ENCODE data around the gene CLECL1. TPM values are rescaled to one million over a fixed set of nuclear protein-coding genes. Genes with fewer than 3 reads are reported as not detected.

The CLECL1 gene
- total and polyA plus RNA-seq, 4 donors: 0.17 to 0.42 (median 0.35) TPM

DNA sequence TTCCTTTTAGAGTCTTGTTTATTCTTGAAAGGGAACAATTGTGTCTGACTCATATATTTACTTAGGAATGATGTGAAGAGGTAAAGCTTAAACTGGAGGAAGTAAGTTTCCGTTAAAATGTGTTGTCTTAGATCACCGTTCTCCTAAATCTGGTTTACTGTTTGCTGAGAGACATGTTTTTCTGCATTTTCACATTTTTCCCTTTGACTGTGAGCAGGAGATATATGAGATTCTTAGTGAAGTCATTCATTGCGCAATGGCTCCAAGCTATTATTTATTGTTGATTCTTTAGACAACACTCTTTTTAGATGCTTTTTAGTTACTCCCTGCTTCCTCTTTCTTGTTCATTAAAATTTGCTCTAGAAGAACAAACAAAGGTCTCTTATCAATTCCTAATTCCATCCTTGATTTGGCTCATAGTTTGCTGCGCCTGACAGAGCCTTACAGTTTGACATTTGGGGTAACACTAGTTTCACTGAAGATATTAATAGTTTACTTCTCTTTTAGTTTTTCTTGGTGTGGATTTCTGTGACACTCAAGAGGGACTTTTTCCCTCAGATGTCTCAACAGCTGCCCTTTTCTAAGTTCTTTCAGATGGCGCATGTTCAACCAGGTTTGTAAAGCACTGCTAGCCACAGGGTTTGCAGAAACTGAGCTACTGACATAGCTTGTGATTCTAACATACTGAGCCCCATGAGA is 11.4 kb downstream of the CLECL1 start:
- DNase-seq (ENCODE audit: low spot score): no peak
- Histone ChIP-seq H3K27ac (ENCODE audit: low read depth in 1 of 2, low read length in 2 of 2) (no peak overlapping the region), H3K4me1 (ENCODE audit: control insufficient read depth in 4 of 4, insufficient read depth in 4 of 4, low read length in 3 of 4) (no peaks in the 10 kb centered on the region), H3K36me3 (ENCODE audit: control insufficient read depth in 4 of 4, insufficient read depth in 3 of 4, low read depth in 1 of 4, low read length in 3 of 4) (no peaks in the 10 kb centered on the region), H3K9me3 (ENCODE audit: control insufficient read depth in 4 of 4, low read length in 3 of 4) (no peaks in the 10 kb centered on the region), H3K27me3 (ENCODE audit: control insufficient read depth in 4 of 4, insufficient read depth in 4 of 4, low read length in 3 of 4) (peaks cover 0 to 5% (median under 1%) of the 10 kb centered on the region in 4 donors), H3K4me3 (ENCODE audit: low read depth in 1 of 3, low read length in 3 of 3) (no peak overlapping the region), H3K9ac (ENCODE audit: low read depth in 1 of 2, low read length in 2 of 2) (no peak overlapping the region)
- 80% methylated on average over 5 of the region's 5 CpGs for WGBS
- TF ChIP-seq FOXA1 (IDR thresholded peaks at IDR 0.05): no peak
- TF ChIP-seq, protein P1, sequence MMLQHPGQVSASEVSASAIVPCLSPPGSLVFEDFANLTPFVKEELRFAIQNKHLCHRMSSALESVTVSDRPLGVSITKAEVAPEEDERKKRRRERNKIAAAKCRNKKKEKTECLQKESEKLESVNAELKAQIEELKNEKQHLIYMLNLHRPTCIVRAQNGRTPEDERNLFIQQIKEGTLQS (IDR thresholded peaks at IDR 0.05): no peak
- no peak for TF ChIP-seq FOXA2 (IDR thresholded peaks at IDR 0.05)
- TF ChIP-seq RAD21 (IDR thresholded peaks at IDR 0.05): no peak
- no peak for TF ChIP-seq JUND (IDR thresholded peaks at IDR 0.05)
- no peak for TF ChIP-seq HNF4A (conservative IDR thresholded peaks at IDR 0.05)
- TF ChIP-seq HNF4G (IDR thresholded peaks at IDR 0.05): no peak
- TF ChIP-seq ZBTB33 (IDR thresholded peaks at IDR 0.05): no peak
- no peak for TF ChIP-seq TAF1 (conservative IDR thresholded peaks at IDR 0.05)
- no peak for TF ChIP-seq YY1 (IDR thresholded peaks at IDR 0.05)
- TF ChIP-seq REST (IDR thresholded peaks at IDR 0.05): no peak
- TF ChIP-seq, protein P2, sequence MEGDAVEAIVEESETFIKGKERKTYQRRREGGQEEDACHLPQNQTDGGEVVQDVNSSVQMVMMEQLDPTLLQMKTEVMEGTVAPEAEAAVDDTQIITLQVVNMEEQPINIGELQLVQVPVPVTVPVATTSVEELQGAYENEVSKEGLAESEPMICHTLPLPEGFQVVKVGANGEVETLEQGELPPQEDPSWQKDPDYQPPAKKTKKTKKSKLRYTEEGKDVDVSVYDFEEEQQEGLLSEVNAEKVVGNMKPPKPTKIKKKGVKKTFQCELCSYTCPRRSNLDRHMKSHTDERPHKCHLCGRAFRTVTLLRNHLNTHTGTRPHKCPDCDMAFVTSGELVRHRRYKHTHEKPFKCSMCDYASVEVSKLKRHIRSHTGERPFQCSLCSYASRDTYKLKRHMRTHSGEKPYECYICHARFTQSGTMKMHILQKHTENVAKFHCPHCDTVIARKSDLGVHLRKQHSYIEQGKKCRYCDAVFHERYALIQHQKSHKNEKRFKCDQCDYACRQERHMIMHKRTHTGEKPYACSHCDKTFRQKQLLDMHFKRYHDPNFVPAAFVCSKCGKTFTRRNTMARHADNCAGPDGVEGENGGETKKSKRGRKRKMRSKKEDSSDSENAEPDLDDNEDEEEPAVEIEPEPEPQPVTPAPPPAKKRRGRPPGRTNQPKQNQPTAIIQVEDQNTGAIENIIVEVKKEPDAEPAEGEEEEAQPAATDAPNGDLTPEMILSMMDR (IDR thresholded peaks at IDR 0.05; ENCODE audit: low read depth, low read length, missing input control): no peak
- TF ChIP-seq EGR1 (IDR thresholded peaks at IDR 0.05; ENCODE audit: low read depth in 2 of 2): no peak
- TF ChIP-seq RXRA (IDR thresholded peaks at IDR 0.05): no peak
- no peak for TF ChIP-seq NR2F2 (IDR thresholded peaks at IDR 0.05)
- TF ChIP-seq SP1 (IDR thresholded peaks at IDR 0.05): no peak
- no peak for TF ChIP-seq GABPA (IDR thresholded peaks at IDR 0.05 in 1 of 2, conservative IDR thresholded peaks at IDR 0.05 in 1 of 2)

Data from liver (tissue), 9 donors.